ENCODE results near the gene ZNF823. TPM values are rescaled to one million over a fixed set of nuclear protein-coding genes. Genes with fewer than 3 reads are reported as not detected.

The ZNF823 gene
- total RNA-seq, 2 donors from 2014 or later = 2.6 to 4.0 TPM

GRCh38 chr19:11763611-11764010 lies 24.9 kb upstream of the ZNF823 start:
- Histone ChIP-seq H3K27ac (no peak overlapping the region), H3K4me3 (no peak overlapping the region), H3K36me3 (no peaks in the 10 kb centered on the region), H3K4me1 (peaks cover 0 to 18% of the 10 kb centered on the region in 2 donors), H3K27me3 (no peaks in the 10 kb centered on the region), H3K9me3 (peaks cover 0 to 10% of the 10 kb centered on the region in 2 donors)
- TF ChIP-seq, protein P1, sequence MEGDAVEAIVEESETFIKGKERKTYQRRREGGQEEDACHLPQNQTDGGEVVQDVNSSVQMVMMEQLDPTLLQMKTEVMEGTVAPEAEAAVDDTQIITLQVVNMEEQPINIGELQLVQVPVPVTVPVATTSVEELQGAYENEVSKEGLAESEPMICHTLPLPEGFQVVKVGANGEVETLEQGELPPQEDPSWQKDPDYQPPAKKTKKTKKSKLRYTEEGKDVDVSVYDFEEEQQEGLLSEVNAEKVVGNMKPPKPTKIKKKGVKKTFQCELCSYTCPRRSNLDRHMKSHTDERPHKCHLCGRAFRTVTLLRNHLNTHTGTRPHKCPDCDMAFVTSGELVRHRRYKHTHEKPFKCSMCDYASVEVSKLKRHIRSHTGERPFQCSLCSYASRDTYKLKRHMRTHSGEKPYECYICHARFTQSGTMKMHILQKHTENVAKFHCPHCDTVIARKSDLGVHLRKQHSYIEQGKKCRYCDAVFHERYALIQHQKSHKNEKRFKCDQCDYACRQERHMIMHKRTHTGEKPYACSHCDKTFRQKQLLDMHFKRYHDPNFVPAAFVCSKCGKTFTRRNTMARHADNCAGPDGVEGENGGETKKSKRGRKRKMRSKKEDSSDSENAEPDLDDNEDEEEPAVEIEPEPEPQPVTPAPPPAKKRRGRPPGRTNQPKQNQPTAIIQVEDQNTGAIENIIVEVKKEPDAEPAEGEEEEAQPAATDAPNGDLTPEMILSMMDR (IDR thresholded peaks at IDR 0.05) = no peak
- DNase-seq (ENCODE audit: low spot score) = no peak

- H3K4me3 ChIP-seq = no peak overlapping the region
- no peaks in the 10 kb centered on the region for H3K27me3 ChIP-seq
- peaks cover 0 to 11% of the 10 kb centered on the region in 2 donors for H3K9me3 ChIP-seq
- DNase-seq (ENCODE audit: low spot score) = no peak
- peaks cover 0 to 13% of the 10 kb centered on the region in 2 donors for H3K4me1 ChIP-seq
- TF ChIP-seq, protein P1 (IDR thresholded peaks at IDR 0.05) = no peak
- H3K36me3 ChIP-seq = no peaks in the 10 kb centered on the region
- H3K27ac ChIP-seq = no peak overlapping the region
These were observed 24.4 kb upstream of the ZNF823 start for GRCh38 chr19:11763117-11763516.

DNA sequence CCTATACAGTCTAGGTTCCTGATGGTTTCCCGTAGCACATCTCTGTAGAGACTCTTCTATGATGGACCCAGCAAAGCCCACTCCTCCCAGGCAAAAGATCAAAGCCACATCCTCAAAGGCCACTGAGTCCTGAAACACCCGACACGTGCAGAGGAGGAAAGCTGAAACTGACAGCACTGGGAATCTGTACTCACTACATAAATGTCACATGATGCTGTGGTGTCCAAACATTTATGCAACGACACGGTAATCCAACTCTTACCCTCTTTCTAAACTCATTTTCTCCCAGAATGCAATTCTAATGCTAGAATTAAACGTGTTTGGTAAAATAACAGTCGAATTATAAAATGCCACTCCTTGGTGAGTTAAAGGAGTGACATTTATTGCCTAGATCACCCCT lies 21.1 kb upstream of the ZNF823 start:
- Histone ChIP-seq H3K27ac (no peak overlapping the region), H3K4me1 (no peaks in the 10 kb centered on the region), H3K36me3 (no peaks in the 10 kb centered on the region), H3K4me3 (no peak overlapping the region), H3K27me3 (no peaks in the 10 kb centered on the region), H3K9me3 (peaks cover 0 to 32% of the 10 kb centered on the region in 2 donors)
- TF ChIP-seq, protein P1 (IDR thresholded peaks at IDR 0.05) = no peak
- no peak for DNase-seq (ENCODE audit: low spot score)

- peaks cover 0 to 29% of the 10 kb centered on the region in 2 donors for H3K9me3 ChIP-seq
- no peaks in the 10 kb centered on the region for H3K4me1 ChIP-seq
- no peak overlapping the region for H3K27ac ChIP-seq
- TF ChIP-seq, protein P1 (IDR thresholded peaks at IDR 0.05) = no peak
- H3K36me3 ChIP-seq = no peaks in the 10 kb centered on the region
- no peak for DNase-seq (ENCODE audit: low spot score)
- H3K27me3 ChIP-seq = no peaks in the 10 kb centered on the region
- no peak overlapping the region for H3K4me3 ChIP-seq
These were observed 18.2 kb upstream of the ZNF823 start for GRCh38 chr19:11756965-11757364.

DNA sequence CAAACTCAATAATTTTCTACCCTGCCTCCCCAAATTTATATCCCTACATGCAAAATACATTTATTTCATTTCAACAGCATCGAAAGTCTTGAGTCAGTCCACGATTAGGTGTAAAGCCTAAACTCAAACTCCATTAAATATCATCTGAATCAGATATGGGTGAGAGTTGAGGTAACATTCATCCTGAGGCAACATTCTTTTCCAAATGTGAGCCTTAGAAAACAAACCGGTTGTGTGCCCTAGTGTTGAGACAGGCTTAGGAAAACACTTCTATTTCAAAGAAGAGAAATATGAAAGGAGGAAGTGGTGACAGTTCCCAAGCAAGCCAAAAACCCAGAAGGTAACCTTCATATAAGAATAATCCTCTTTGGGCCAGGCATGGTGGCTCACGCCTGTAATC lies 15.9 kb upstream of the ZNF823 start:
- DNase-seq (ENCODE audit: low spot score) = no peak
- no peaks in the 10 kb centered on the region for H3K36me3 ChIP-seq
- H3K27ac ChIP-seq = no peak overlapping the region
- no peak overlapping the region for H3K4me3 ChIP-seq
- H3K4me1 ChIP-seq = no peaks in the 10 kb centered on the region
- TF ChIP-seq, protein P1 (IDR thresholded peaks at IDR 0.05) = no peak
- peaks cover 0 to 37% of the 10 kb centered on the region in 2 donors for H3K9me3 ChIP-seq
- H3K27me3 ChIP-seq = no peaks in the 10 kb centered on the region

DNA sequence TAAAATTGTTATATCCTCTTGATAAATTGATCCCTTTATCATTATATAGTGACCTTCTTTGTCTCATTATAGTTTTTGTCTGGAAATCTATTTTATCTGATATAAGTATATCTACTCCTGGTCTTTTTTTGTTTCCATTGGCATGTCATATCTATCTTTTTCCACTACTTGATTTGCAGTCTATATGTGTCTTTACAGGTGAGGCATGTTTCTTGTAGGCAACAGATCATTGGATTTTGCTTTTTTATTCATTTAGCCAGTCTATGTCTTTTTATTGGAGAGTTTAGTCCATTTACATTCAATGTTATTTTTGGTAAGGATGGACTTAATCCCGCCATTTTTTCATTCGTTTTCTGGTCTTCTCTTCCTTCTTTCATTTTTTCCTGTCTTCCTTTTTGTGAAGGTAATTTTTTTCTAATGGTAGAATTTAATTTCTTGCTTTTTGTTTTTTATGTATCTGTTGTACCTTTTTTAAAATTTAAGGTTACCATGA lies 13.5 kb upstream of the ZNF823 start:
- H3K27me3 ChIP-seq = no peaks in the 10 kb centered on the region
- DNase-seq (ENCODE audit: low spot score) = no peak
- H3K4me3 ChIP-seq = no peak overlapping the region
- H3K36me3 ChIP-seq = no peaks in the 10 kb centered on the region
- H3K9me3 ChIP-seq = peaks cover 0 to 42% of the 10 kb centered on the region in 2 donors
- TF ChIP-seq, protein P1 (IDR thresholded peaks at IDR 0.05) = no peak
- H3K27ac ChIP-seq = no peak overlapping the region
- no peaks in the 10 kb centered on the region for H3K4me1 ChIP-seq

Data from right atrium auricular region (tissue), 2 donors.